Sigmoid colon (tissue), 4 donors: Measurements from ENCODE around the gene APEX1.

Experiments
- CTCF ChIP-seq, 4 experiments: fragments of 450-650 bp in 3 of 4; fragments of 200-600 bp in 1 of 4; IDR thresholded peaks; one replicate each; pipeline ENCODE4 v1.5.1; 2016 to 2019; ENCODE audit warnings: antibody characterized with exemption in 4 of 4, mild to moderate bottlenecking in 3 of 4, moderate library complexity in 2 of 4
- EP300 ChIP-seq, 4 donors: sonication (generic); formaldehyde crosslinking; IDR thresholded peaks; one replicate each; pipeline ENCODE4 v1.6.1; 2017; ENCODE audit warnings: antibody characterized with exemption in 4 of 4

DNA sequence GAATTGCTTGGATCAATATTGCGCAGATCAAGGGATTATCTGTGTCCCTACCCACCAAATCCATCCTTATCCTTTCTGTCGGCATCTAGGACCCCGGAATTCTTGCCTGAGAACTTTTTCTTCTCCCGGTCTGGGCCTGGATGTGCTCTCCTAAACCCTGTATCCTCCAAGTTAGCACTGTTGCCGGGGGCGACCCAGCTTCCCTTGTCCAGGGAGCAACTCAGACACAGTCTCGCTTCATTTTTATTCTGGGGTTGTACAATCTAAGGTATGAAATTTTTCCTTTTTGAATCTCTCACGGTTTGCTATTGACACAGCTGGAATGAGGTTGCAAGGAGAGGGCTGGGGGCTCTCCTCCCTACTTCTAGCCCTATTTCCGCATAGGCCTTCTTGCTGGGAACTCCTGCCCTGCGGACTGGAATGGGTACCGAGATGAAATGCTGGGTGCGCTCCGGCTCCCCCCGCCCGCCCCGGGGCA, 13.8 kb downstream of the APEX1 start:
- TF ChIP-seq CTCF (IDR thresholded peaks at IDR 0.05) (no peak), EP300 (IDR thresholded peaks at IDR 0.05) (no peak)
